ENCODE results near the gene ZDHHC8. TPM values are rescaled to one million over a fixed set of nuclear protein-coding genes. Genes with fewer than 3 reads are reported as not detected.

Gene ZDHHC8
- total RNA-seq, 1 experiment from 2014 or later, result 19.6 TPM

GRCh38 chr22:20095521-20095920 lies 36.1 kb upstream of the ZDHHC8 start:
- no peak for DNase-seq (ENCODE audit: low read depth)

- DNase-seq (ENCODE audit: low read depth), result no peak
Measured at GRCh38 chr22:20096574-20097420, 34.8 kb upstream of the ZDHHC8 start.

- DNase-seq (ENCODE audit: low read depth), result no peak
Measured at GRCh38 chr22:20099099-20099711, 32.4 kb upstream of the ZDHHC8 start.

- no peak for DNase-seq (ENCODE audit: low read depth)
Measured at GRCh38 chr22:20101638-20102037, 30.0 kb upstream of the ZDHHC8 start.

- DNase-seq (ENCODE audit: low read depth), result no peak
Measured at GRCh38 chr22:20102203-20102780, 29.3 kb upstream of the ZDHHC8 start.

GRCh38 chr22:20105456-20106204 lies 26.0 kb upstream of the ZDHHC8 start:
- DNase-seq (ENCODE audit: low read depth), result no peak

- DNase-seq (ENCODE audit: low read depth), result peak; percentile 51
Measured at GRCh38 chr22:20106205-20106848, 25.3 kb upstream of the ZDHHC8 start.

GRCh38 chr22:20106849-20107237 lies 24.8 kb upstream of the ZDHHC8 start:
- no peak for DNase-seq (ENCODE audit: low read depth)

GRCh38 chr22:20107471-20107901 lies 24.1 kb upstream of the ZDHHC8 start:
- no peak for DNase-seq (ENCODE audit: low read depth)

- no peak for DNase-seq (ENCODE audit: low read depth)
Measured at GRCh38 chr22:20107951-20108756, 23.4 kb upstream of the ZDHHC8 start.

- DNase-seq (ENCODE audit: low read depth), result no peak
Measured at GRCh38 chr22:20108757-20109230, 22.8 kb upstream of the ZDHHC8 start.

GRCh38 chr22:20109411-20110358 lies 21.9 kb upstream of the ZDHHC8 start:
- DNase-seq (ENCODE audit: low read depth), result no peak

GRCh38 chr22:20110359-20110985 lies 21.1 kb upstream of the ZDHHC8 start:
- no peak for DNase-seq (ENCODE audit: low read depth)

- peak; percentile 60 for DNase-seq (ENCODE audit: low read depth)
Measured at GRCh38 chr22:20111045-20111688, 20.4 kb upstream of the ZDHHC8 start.

- no peak for DNase-seq (ENCODE audit: low read depth)
Measured at GRCh38 chr22:20111689-20112622, 19.6 kb upstream of the ZDHHC8 start.

- DNase-seq (ENCODE audit: low read depth), result no peak
Measured at GRCh38 chr22:20112623-20113511, 18.7 kb upstream of the ZDHHC8 start.
